Activated gamma-delta T cell treated with Interleukin-2 at 50 U/mL for 16 hours (primary cell): ENCODE data around the gene ENAM.
A peak's percentile ranks its signal among the peaks of the same experiment; 100 is the strongest.

ENCODE experiments used
- DNase-seq: peaks from one replicate; pipeline ENCODE4 v3.0.0-alpha.2; 2020

Gene ENAM

GRCh38 chr4:70628444-70628843 lies at the start of gene ENAM:
ENAM (plus strand) TSS chr4:70628744; CDS start chr4:70629501, 757 bp downstream.
- DNase-seq = no peak

GRCh38 chr4:70581980-70582379 lies 46.6 kb upstream of the ENAM start:
- DNase-seq = no peak

- DNase-seq = no peak
Measured at GRCh38 chr4:70583952-70584834, 44.4 kb upstream of the ENAM start.

- no peak for DNase-seq
Measured at GRCh38 chr4:70586841-70587240, 41.7 kb upstream of the ENAM start.

GRCh38 chr4:70589785-70590184 lies 38.8 kb upstream of the ENAM start:
- DNase-seq = no peak

GRCh38 chr4:70591955-70592582 lies 36.5 kb upstream of the ENAM start, which contains the start of gene AMBN:
AMBN (plus strand) TSS chr4:70592256; CDS start chr4:70592359, 103 bp downstream.
- no peak for DNase-seq

- DNase-seq = no peak
Measured at GRCh38 chr4:70594196-70594595, 34.3 kb upstream of the ENAM start.

GRCh38 chr4:70600305-70600704 lies 28.2 kb upstream of the ENAM start:
- no peak for DNase-seq

GRCh38 chr4:70600977-70601376 lies 27.6 kb upstream of the ENAM start:
- DNase-seq = no peak

- peak; percentile 53 for DNase-seq
Measured at GRCh38 chr4:70601422-70602039, 27.0 kb upstream of the ENAM start.

GRCh38 chr4:70603856-70604255 lies 24.7 kb upstream of the ENAM start:
- DNase-seq = no peak

- DNase-seq = no peak
Measured at GRCh38 chr4:70606459-70606858, 22.1 kb upstream of the ENAM start.

GRCh38 chr4:70607334-70607853 lies 21.1 kb upstream of the ENAM start:
- DNase-seq = no peak

- no peak for DNase-seq
Measured at GRCh38 chr4:70608324-70608723, 20.2 kb upstream of the ENAM start.

GRCh38 chr4:70613306-70614183 lies 15.0 kb upstream of the ENAM start:
- no peak for DNase-seq

GRCh38 chr4:70614184-70614555 lies 14.4 kb upstream of the ENAM start:
- DNase-seq = no peak

GRCh38 chr4:70619288-70619687 lies 9.3 kb upstream of the ENAM start:
- no peak for DNase-seq

- no peak for DNase-seq
Measured at GRCh38 chr4:70619778-70620177, 8.8 kb upstream of the ENAM start.

GRCh38 chr4:70623323-70623722 lies 5.2 kb upstream of the ENAM start:
- no peak for DNase-seq

- no peak for DNase-seq
Measured at GRCh38 chr4:70624226-70624793, 4.2 kb upstream of the ENAM start.

- no peak for DNase-seq
Measured at GRCh38 chr4:70627620-70628019, 924 bp upstream of the ENAM start.

GRCh38 chr4:70629469-70630090 lies 1.0 kb downstream of the ENAM start:
- DNase-seq = no peak
